H1 (cell line): ENCODE results near the gene RAB31. TPM values are rescaled to one million over a fixed set of nuclear protein-coding genes. Genes with fewer than 3 reads are reported as not detected.

ENCODE experiments used
- CTCF ChIA-PET: fragments of 300-600 bp; sonication (Branson Sonifier 250); formaldehyde crosslinking; loops from one replicate; lab custom pipeline; 2021; ENCODE audit not compliant: partially characterized antibody; lab: Charles Lee
- POLR2A ChIA-PET: fragments of 300-600 bp; sonication (Branson Sonifier 250); formaldehyde crosslinking; loops from one replicate; lab custom pipeline; 2021; ENCODE audit warnings: inconsistent platforms; ENCODE audit not compliant: partially characterized antibody; lab: Charles Lee
- DNase-seq, 2 experiments: peaks; one replicate each; pipeline versions ENCODE4 v3.0.0 to v3.0.0-alpha.2; 2010 to 2022; ENCODE audit warnings: low spot score in 2 of 2, low read depth in 1 of 2, mixed read lengths in 1 of 2
- FAIRE-seq: peaks from 2 replicates; lab custom pipeline; 2011; peaks lifted over from hg19 to GRCh38; lab: Jason Lieb, UNC
- H2AFZ ChIP-seq: 2 replicates; pipeline ENCODE4 v1.8.1; 2012; ENCODE audit warnings: low read length, inconsistent platforms
- H2AK5ac ChIP-seq: 2 replicates; pipeline ENCODE4 v1.6.1; 2013; ENCODE audit warnings: low read depth, low read length
- H2BK120ac ChIP-seq: replicated peaks from 2 replicates; pipeline ENCODE3; 2013; ENCODE audit warnings: low read depth, low read length, inconsistent platforms
- H2BK12ac ChIP-seq: 2 replicates; pipeline ENCODE4 v1.6.1; 2013; ENCODE audit warnings: low read depth, low read length
- H2BK15ac ChIP-seq: 2 replicates; pipeline ENCODE4 v1.6.1; 2013; ENCODE audit warnings: low read length
- H2BK20ac ChIP-seq: 2 replicates; pipeline ENCODE4 v1.6.1; 2013; ENCODE audit warnings: low read length
- H2BK5ac ChIP-seq: 2 replicates; pipeline ENCODE4 v1.6.1; 2013; ENCODE audit warnings: low read depth, low read length
- H3K14ac ChIP-seq: 2 replicates; pipeline ENCODE4 v1.6.1; 2013; ENCODE audit warnings: inconsistent platforms; ENCODE audit not compliant: insufficient read length
- H3K18ac ChIP-seq: 2 replicates; pipeline ENCODE4 v1.6.1; 2013; ENCODE audit warnings: low read length; ENCODE audit errors: extremely low read depth
- H3K23ac ChIP-seq: 2 replicates; pipeline ENCODE4 v1.6.1; 2013; ENCODE audit warnings: inconsistent platforms; ENCODE audit not compliant: insufficient read length
- H3K23me2 ChIP-seq: 2 replicates; pipeline ENCODE4 v1.6.1; 2013; ENCODE audit warnings: low read depth, low read length
- H3K27ac ChIP-seq: 2 replicates; pipeline ENCODE4 v1.6.1; 2011; ENCODE audit warnings: low read depth, low read length, inconsistent platforms
- H3K27me3 ChIP-seq, 4 experiments: replicated peaks in 1 of 4; 1 replicate in 1 of 4; 2 replicates in 3 of 4; pipeline versions ENCODE4 v1.6.1 to v1.8.1; 2011 to 2013; ENCODE audit warnings: low read length in 3 of 4, mild to moderate bottlenecking in 3 of 4, inconsistent platforms in 2 of 4, mixed read lengths in 2 of 4, moderate library complexity in 1 of 4; ENCODE audit not compliant: control insufficient read depth in 3 of 4, insufficient read depth in 3 of 4; ENCODE audit errors: extremely low read depth in 1 of 4
- H3K36me3 ChIP-seq, 4 experiments: 2 replicates each; pipeline versions ENCODE4 v1.6.1 to v1.8.1; 2011 to 2013; ENCODE audit warnings: mild to moderate bottlenecking in 4 of 4, low read length in 3 of 4, moderate library complexity in 2 of 4, control low read depth in 1 of 4, inconsistent platforms in 1 of 4; ENCODE audit not compliant: insufficient read depth in 4 of 4, control insufficient read depth in 2 of 4
- H3K4ac ChIP-seq: replicated peaks from 2 replicates; pipeline ENCODE3; 2013; ENCODE audit warnings: low read length, low read depth, mixed read lengths, inconsistent platforms; ENCODE audit not compliant: insufficient read length
- H3K4me1 ChIP-seq, 4 experiments: replicated peaks in 1 of 4; 1 replicate in 1 of 4; 2 replicates in 3 of 4; pipeline versions ENCODE4 v1.6.1 to v1.8.1; 2011 to 2013; ENCODE audit warnings: low read length in 3 of 4, inconsistent platforms in 2 of 4, mixed read lengths in 1 of 4; ENCODE audit not compliant: insufficient read depth in 4 of 4, control insufficient read depth in 3 of 4
- H3K4me2 ChIP-seq, 2 experiments: 2 replicates each; pipeline versions ENCODE4 v1.6.1 to v1.8.1; 2011 to 2013; ENCODE audit warnings: low read depth in 2 of 2, low read length in 2 of 2, control low read depth in 1 of 2, inconsistent platforms in 1 of 2, mild to moderate bottlenecking in 1 of 2; ENCODE audit not compliant: insufficient read depth in 1 of 2
- H3K4me3 ChIP-seq, 4 experiments: fragments of 200-600, 300-600 bp in 1 of 4; sonication (generic), shearing (Covaris generic), sonication (Bioruptor Twin) in 1 of 4; 2 replicates each; pipeline versions ENCODE4 v1.5.1 to v1.8.1; 2011 to 2016; ENCODE audit warnings: low read length in 4 of 4, low read depth in 3 of 4, control low read depth in 2 of 4, inconsistent platforms in 2 of 4, mild to moderate bottlenecking in 2 of 4, mixed read lengths in 1 of 4, moderate library complexity in 1 of 4; ENCODE audit not compliant: insufficient read depth in 2 of 4; ENCODE audit errors: extremely low read depth in 1 of 4
- H3K56ac ChIP-seq: replicated peaks from 2 replicates; pipeline ENCODE3; 2013; ENCODE audit warnings: low read depth, mild to moderate bottlenecking, mixed read lengths, low read length, inconsistent platforms; ENCODE audit not compliant: insufficient read length
- H3K79me1 ChIP-seq: 2 replicates; pipeline ENCODE4 v1.6.1; 2013; ENCODE audit warnings: low read depth, low read length, control low read depth
- H3K79me2 ChIP-seq, 2 experiments: 2 replicates each; pipeline versions ENCODE4 v1.6.1 to v1.8.1; 2012 to 2013; ENCODE audit warnings: low read length in 2 of 2, mild to moderate bottlenecking in 2 of 2, inconsistent platforms in 1 of 2; ENCODE audit not compliant: insufficient read depth in 2 of 2, control insufficient read depth in 1 of 2
- H3K9ac ChIP-seq, 4 experiments: replicated peaks in 1 of 4; 1 replicate in 1 of 4; 2 replicates in 3 of 4; pipeline versions ENCODE4 v1.6.1 to v1.8.1; 2011 to 2013; ENCODE audit warnings: low read depth in 3 of 4, low read length in 3 of 4, control low read depth in 2 of 4, mild to moderate bottlenecking in 2 of 4, moderate library complexity in 2 of 4, inconsistent platforms in 1 of 4; ENCODE audit errors: extremely low read depth in 1 of 4
- H3K9me3 ChIP-seq, 2 experiments: 2 replicates each; pipeline versions ENCODE4 v1.6.1 to v1.8.1; 2012 to 2013; ENCODE audit warnings: mild to moderate bottlenecking in 2 of 2, moderate library complexity in 2 of 2, control low read depth in 1 of 2, inconsistent platforms in 1 of 2, low read depth in 1 of 2, low read length in 1 of 2, mixed read lengths in 1 of 2; ENCODE audit not compliant: insufficient read depth in 2 of 2
- H4K20me1 ChIP-seq, 2 experiments: replicated peaks in 1 of 2; 2 replicates each; pipeline versions ENCODE3 to v1.8.1; 2011 to 2013; ENCODE audit warnings: inconsistent platforms in 2 of 2, low read length in 2 of 2, mild to moderate bottlenecking in 1 of 2; ENCODE audit not compliant: insufficient read depth in 2 of 2, control insufficient read depth in 1 of 2
- H4K5ac ChIP-seq: 2 replicates; pipeline ENCODE4 v1.6.1; 2013; ENCODE audit warnings: low read length, low read depth, mixed read lengths, inconsistent platforms; ENCODE audit not compliant: insufficient read length
- H4K8ac ChIP-seq: 2 replicates; pipeline ENCODE4 v1.8.0; 2013; ENCODE audit warnings: mild to moderate bottlenecking, moderate library complexity, low read length, inconsistent platforms; ENCODE audit not compliant: insufficient read depth; ENCODE audit errors: extremely low read depth
- H4K91ac ChIP-seq: replicated peaks from 2 replicates; pipeline ENCODE3; 2013; ENCODE audit warnings: low read length, mixed read lengths, inconsistent platforms; ENCODE audit not compliant: insufficient read length
- ATF3 ChIP-seq: IDR thresholded peaks from 2 replicates; pipeline ENCODE4 v1.6.1; 2011; ENCODE audit warnings: low read depth, mild to moderate bottlenecking, low read length; ENCODE audit not compliant: insufficient read depth
- EGR1 ChIP-seq: IDR thresholded peaks from 2 replicates; pipeline ENCODE4 v1.6.1; 2011; ENCODE audit warnings: low read depth, low read length, borderline replicate concordance
- GABPA ChIP-seq: IDR thresholded peaks from 2 replicates; pipeline ENCODE4 v1.6.1; 2011; ENCODE audit warnings: mild to moderate bottlenecking, low read length, moderate library complexity, borderline replicate concordance; ENCODE audit not compliant: insufficient read depth
- KDM5A ChIP-seq: fragments of 200-600 bp; IDR thresholded peaks from 2 replicates; pipeline ENCODE4 v1.7.1; 2012; ENCODE audit warnings: mild to moderate bottlenecking, low read length, inconsistent platforms, mixed read lengths
- MAFK ChIP-seq: IDR thresholded peaks from 2 replicates; pipeline ENCODE4 v1.6.1; 2012; ENCODE audit warnings: low read depth, mild to moderate bottlenecking, improper control_type of control experiment, low read length
- POLR2A ChIP-seq, 2 experiments: IDR thresholded peaks; 1 replicate in 1 of 2; 2 replicates in 1 of 2; pipeline ENCODE4 v1.6.1; 2011; ENCODE audit warnings: low read depth in 2 of 2, low read length in 2 of 2, mild to moderate bottlenecking in 2 of 2; ENCODE audit errors: control extremely low read depth in 1 of 2
- SIRT6 ChIP-seq: IDR thresholded peaks from one replicate; pipeline ENCODE4 v1.7.1; 2012; ENCODE audit warnings: low read length, inconsistent platforms
- SP1 ChIP-seq: IDR thresholded peaks from 2 replicates; pipeline ENCODE4 v1.6.1; 2011; ENCODE audit warnings: low read depth, low read length
- SRF ChIP-seq: IDR thresholded peaks from 2 replicates; pipeline ENCODE4 v1.6.1; 2011; ENCODE audit warnings: mild to moderate bottlenecking, low read depth, low read length, moderate library complexity
- SUZ12 ChIP-seq: fragments of 200-600 bp; sonication (generic); IDR thresholded peaks from 2 replicates; pipeline ENCODE4 v1.6.1; 2012; ENCODE audit warnings: mild to moderate bottlenecking, inconsistent platforms, low read length, moderate library complexity, mixed read lengths
- ZNF274 ChIP-seq: IDR thresholded peaks from 2 replicates; pipeline ENCODE4 v1.7.0; 2012; ENCODE audit warnings: low read length, borderline replicate concordance; ENCODE audit errors: extremely low read depth
- WGBS, 2 experiments: shearing (Covaris generic) in 1 of 2; methylation state at CpG; one replicate each; pipeline versions ENCODE4 v1.1.6 to v1.1.7; 2013 to 2015; ENCODE audit warnings: low lambda C conversion rate in 2 of 2, mixed read lengths in 2 of 2, inconsistent platforms in 1 of 2, low coverage in 1 of 2, missing lambda C conversion rate in 1 of 2; ENCODE audit not compliant: insufficient replicate concordance in 2 of 2, insufficient coverage in 1 of 2, insufficient read length in 1 of 2; ENCODE audit errors: extremely low coverage in 1 of 2, missing lambda C conversion rate in 1 of 2; 5-methylcytosine and 5-hydroxymethylcytosine counted together
- polyA plus RNA-seq, 7 experiments: library from polyadenylated mRNA; depleted of rRNA in 3 of 7; stranded (reverse) in 5 of 7; unstranded in 2 of 7; fragments of >200 nt in 5 of 7; fragments of 200-250 nt in 2 of 7; gene quantifications; 1 replicate in 5 of 7; 2 replicates in 1 of 7; 4 replicates in 1 of 7; pipeline versions ENCODE4 v1.2.1 to v1.2.3, GENCODE V29; 2011 to 2013; ENCODE audit warnings: missing spikeins in 2 of 7, mixed read lengths in 2 of 7
- total RNA-seq: library from RNA; stranded (reverse); fragmentation: NEBNext Ultra II Directional; extraction: Animal tissue kit (Norgen Biotek cat#: 25700); gene quantifications from 2 replicates; pipeline ENCODE4 v1.2.1, GENCODE V29; 2021
- TF ChIP-seq, protein P1 (sequence below): IDR thresholded peaks from 2 replicates; pipeline ENCODE4 v1.6.1; 2011; ENCODE audit warnings: low read length, improper control_type of control experiment
- TF ChIP-seq, protein P2 (sequence below): IDR thresholded peaks from 2 replicates; pipeline ENCODE4 v1.6.1; 2012; ENCODE audit warnings: inconsistent platforms

The RAB31 gene
- total and polyA plus RNA-seq, 2 of the 8 experiments (the other 6 are each of a cell fraction or from before 2014, with no cell fraction given): 15.2 to 40.9 TPM

- no peak overlapping the region for H3K4ac ChIP-seq
- no peak overlapping the region for H3K4me3 ChIP-seq
- no peak overlapping the region for H2AK5ac ChIP-seq
- H2BK20ac ChIP-seq: no peak overlapping the region
- no peak overlapping the region for H3K23ac ChIP-seq
- CTCF ChIA-PET: interaction anchor here (1.4 kb wide), 1 partner anchor 12 kb away, joined by 3 read pairs; no protein-coding TSS in a partner anchor
- H3K9me3 ChIP-seq: no peaks in the 10 kb centered on the region
- H2BK120ac ChIP-seq: no peak overlapping the region
- no peak overlapping the region for H4K91ac ChIP-seq
- no peak overlapping the region for H2BK12ac ChIP-seq
- H3K4me2 ChIP-seq: no peak overlapping the region
- no peak overlapping the region for H3K18ac ChIP-seq
- no peaks in the 10 kb centered on the region for H3K36me3 ChIP-seq
- H3K9ac ChIP-seq: no peak overlapping the region
- 88% methylated on average over 5 of the region's 5 CpGs; no CpG with 5 or more reads in 1 of the 2 experiments for WGBS, 2 experiments
- H3K27me3 ChIP-seq: no peaks in the 10 kb centered on the region
- H2BK15ac ChIP-seq: no peak overlapping the region
- H3K79me1 ChIP-seq: no peaks in the 10 kb centered on the region
- POLR2A ChIA-PET: interaction anchor here (1.6 kb wide), 1 partner anchor 8 kb away, joined by 3 read pairs; the partner anchor contains the start of gene VAPA
- H4K8ac ChIP-seq: no peak overlapping the region
- H2AFZ ChIP-seq: no peak overlapping the region
- no peak overlapping the region for H2BK5ac ChIP-seq
- no peak overlapping the region for H4K5ac ChIP-seq
- DNase-seq: no peak
- H3K23me2 ChIP-seq: no peaks in the 10 kb centered on the region
- no peak overlapping the region for H3K56ac ChIP-seq
- no peaks in the 10 kb centered on the region for H3K79me2 ChIP-seq
- no peak overlapping the region for H3K27ac ChIP-seq
- peaks cover 0 to 3% (median 0%) of the 10 kb centered on the region in 4 experiments; a peak in 2 of 7 replicates for H3K4me1 ChIP-seq
- no peaks in the 10 kb centered on the region for H4K20me1 ChIP-seq
- no peak for FAIRE-seq
- no peak overlapping the region for H3K14ac ChIP-seq
- TF ChIP-seq POLR2A (IDR thresholded peaks at IDR 0.05; ENCODE audit: control extremely low read depth in 1 of 2, low read depth in 2 of 2, low read length in 2 of 2) (no peak), ZNF274 (no peak), EGR1 (no peak), SIRT6 (no peak), GABPA (no peak), MAFK (no peak), SUZ12 (no peak), ATF3 (no peak), SRF (no peak), SP1 (no peak), KDM5A (no peak)
- TF ChIP-seq, protein P1, sequence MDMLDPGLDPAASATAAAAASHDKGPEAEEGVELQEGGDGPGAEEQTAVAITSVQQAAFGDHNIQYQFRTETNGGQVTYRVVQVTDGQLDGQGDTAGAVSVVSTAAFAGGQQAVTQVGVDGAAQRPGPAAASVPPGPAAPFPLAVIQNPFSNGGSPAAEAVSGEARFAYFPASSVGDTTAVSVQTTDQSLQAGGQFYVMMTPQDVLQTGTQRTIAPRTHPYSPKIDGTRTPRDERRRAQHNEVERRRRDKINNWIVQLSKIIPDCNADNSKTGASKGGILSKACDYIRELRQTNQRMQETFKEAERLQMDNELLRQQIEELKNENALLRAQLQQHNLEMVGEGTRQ: no peak
- TF ChIP-seq, protein P2, sequence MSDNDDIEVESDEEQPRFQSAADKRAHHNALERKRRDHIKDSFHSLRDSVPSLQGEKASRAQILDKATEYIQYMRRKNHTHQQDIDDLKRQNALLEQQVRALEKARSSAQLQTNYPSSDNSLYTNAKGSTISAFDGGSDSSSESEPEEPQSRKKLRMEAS: no peak
These were observed 197.4 kb downstream of the RAB31 start for GRCh38 chr18:9905401-9905922.
